GM23338 (cell line): ENCODE data around the gene TRPM2. TPM values are rescaled to one million over a fixed set of nuclear protein-coding genes. Genes with fewer than 3 reads are reported as not detected.

Source experiments
- polyA plus RNA-seq: library from polyadenylated mRNA; unstranded; fragments of >200 nt; fragmentation: Nextera tagmentation; extraction: Ambion mirVana; gene quantifications from 2 replicates; pipeline ENCODE4 v1.2.1, GENCODE V29; 2016
- small RNA-seq: library from RNA; depleted of rRNA; stranded (forward); fragments of <200 nt; gene quantifications from one replicate; pipeline ENCODE3, GENCODE V24; 2014; ENCODE audit warnings: low replicate concordance
- total RNA-seq: library from RNA; depleted of rRNA; stranded (reverse); fragments of >200 nt; shearing (Covaris generic); gene quantifications from 2 replicates; pipeline ENCODE4 v1.2.3, GENCODE V29; 2014; rRNA removed

TRPM2 gene
- total and polyA plus RNA-seq, 2 experiments from 2014 or later, result 0.53 to 0.83 TPM

Small RNA genes within 50 kb of the gene (small RNA-seq; reads per million reads assigned to genes)
- gene RF00285, result not detected

Other genes starting within 250 kb of the TRPM2 start
- 59.2 and 64.9 TPM in 2 replicates for gene PWP2, start 246.2 kb upstream of the TRPM2 start, total RNA-seq
- gene PWP2, start 246.2 kb upstream of the TRPM2 start, polyA plus RNA-seq, result 17.6 and 18.2 TPM in 2 replicates
- gene GATD3, start 219.9 kb upstream of the TRPM2 start, total RNA-seq, result 43.4 and 58.4 TPM in 2 replicates
- 37.5 and 44.1 TPM in 2 replicates for gene GATD3, start 219.9 kb upstream of the TRPM2 start, polyA plus RNA-seq
- 2.2 and 4.6 TPM in 2 replicates for gene ICOSLG, start 112.7 kb upstream of the TRPM2 start, total RNA-seq
- gene ICOSLG, start 112.7 kb upstream of the TRPM2 start, polyA plus RNA-seq, result 1.3 and 1.6 TPM in 2 replicates
- gene DNMT3L, start 91.7 kb upstream of the TRPM2 start, total RNA-seq, result not detected in 2 replicates
- 0.26 and 0.27 TPM in 2 replicates for gene DNMT3L, start 91.7 kb upstream of the TRPM2 start, polyA plus RNA-seq
- 0.10 TPM in 1 of 2 replicates, not detected in the other for gene AIRE, start 67.7 kb upstream of the TRPM2 start, total RNA-seq
- gene AIRE, start 67.7 kb upstream of the TRPM2 start, polyA plus RNA-seq, result not detected in 2 replicates
- 92.3 and 106 TPM in 2 replicates for gene PFKL, start 53.6 kb upstream of the TRPM2 start, total RNA-seq
- gene PFKL, start 53.6 kb upstream of the TRPM2 start, polyA plus RNA-seq, result 39.9 and 40.3 TPM in 2 replicates
- gene CFAP410, start 14.2 kb upstream of the TRPM2 start, total RNA-seq, result 23.2 and 24.0 TPM in 2 replicates
- gene CFAP410, start 14.2 kb upstream of the TRPM2 start, polyA plus RNA-seq, result 11.0 and 15.4 TPM in 2 replicates
- 4.4 and 6.8 TPM in 2 replicates for gene LRRC3, start 101.9 kb downstream of the TRPM2 start, total RNA-seq
- gene LRRC3, start 101.9 kb downstream of the TRPM2 start, polyA plus RNA-seq, result 0.95 and 1.2 TPM in 2 replicates
- gene KRTAP10-1, start 186.6 kb downstream of the TRPM2 start, total RNA-seq, result not detected in 2 replicates
- gene KRTAP10-1, start 186.6 kb downstream of the TRPM2 start, polyA plus RNA-seq, result not detected in 2 replicates
- not detected in 2 replicates for gene KRTAP10-2, start 197.9 kb downstream of the TRPM2 start, total RNA-seq
- gene KRTAP10-2, start 197.9 kb downstream of the TRPM2 start, polyA plus RNA-seq, result 0.24 TPM in 1 of 2 replicates, not detected in the other
- not detected in 2 replicates for gene KRTAP10-3, start 205.2 kb downstream of the TRPM2 start, total RNA-seq
- not detected in 2 replicates for gene KRTAP10-3, start 205.2 kb downstream of the TRPM2 start, polyA plus RNA-seq
- gene KRTAP10-4, start 220.1 kb downstream of the TRPM2 start, total RNA-seq, result not detected in 2 replicates
- not detected in 2 replicates for gene KRTAP10-4, start 220.1 kb downstream of the TRPM2 start, polyA plus RNA-seq
- not detected in 2 replicates for gene KRTAP10-5, start 227.0 kb downstream of the TRPM2 start, total RNA-seq
- gene KRTAP10-5, start 227.0 kb downstream of the TRPM2 start, polyA plus RNA-seq, result not detected in 2 replicates
- not detected in 2 replicates for gene KRTAP10-6, start 238.9 kb downstream of the TRPM2 start, total RNA-seq
- not detected in 2 replicates for gene KRTAP10-6, start 238.9 kb downstream of the TRPM2 start, polyA plus RNA-seq
- gene KRTAP10-7, start 247.0 kb downstream of the TRPM2 start, total RNA-seq, result not detected in 2 replicates
- gene KRTAP10-7, start 247.0 kb downstream of the TRPM2 start, polyA plus RNA-seq, result not detected in 2 replicates